IMR-90 (cell line): ENCODE data around the gene KRIT1. TPM values are rescaled to one million over a fixed set of nuclear protein-coding genes. Genes with fewer than 3 reads are reported as not detected.

Experiments used
- ATAC-seq: fragments of 200-7000 bp; cut with Tn5 transposase; 2 replicates; pipeline ENCODE4 v1.9.1; 2020; ENCODE audit warnings: low read depth, mild to moderate bottlenecking, moderate library complexity
- BruUV-seq: library from RNA; stranded (reverse); fragments of 400-500 nt; replicated peaks from 2 replicates; lab custom pipeline; 2021; lab: Mats Ljungman, UMichigan
- CTCF ChIA-PET: fragments of 300-600 bp; formaldehyde crosslinking; extraction: SDS; loops from one replicate; lab custom pipeline; 2021; ENCODE audit warnings: antibody characterized with exemption; lab: Yijun Ruan, JAX
- POLR2A ChIA-PET: fragments of 300-600 bp; sonication (Branson Sonifier 250); formaldehyde crosslinking; loops from one replicate; lab custom pipeline; 2022; ENCODE audit warnings: antibody characterized with exemption; ENCODE audit not compliant: unreplicated experiment; lab: Charles Lee
- DNase-seq: peaks from one replicate; pipeline ENCODE4 v3.0.0; 2013
- H2AFZ ChIP-seq: replicated peaks from 2 replicates; pipeline ENCODE3; 2013; ENCODE audit warnings: low read length, mild to moderate bottlenecking; ENCODE audit not compliant: poor library complexity
- H2AK5ac ChIP-seq: 2 replicates; pipeline ENCODE4 v1.6.1; 2013; ENCODE audit warnings: low read depth, low read length, inconsistent platforms
- H2AK9ac ChIP-seq: replicated peaks from 2 replicates; pipeline ENCODE3; 2013; ENCODE audit warnings: mild to moderate bottlenecking, low read depth, low read length, moderate library complexity; ENCODE audit not compliant: poor library complexity
- H2BK120ac ChIP-seq: 2 replicates; pipeline ENCODE4 v1.6.1; 2013; ENCODE audit warnings: low read depth, low read length, inconsistent platforms
- H2BK15ac ChIP-seq: 3 replicates; pipeline ENCODE4 v1.6.1; 2013; ENCODE audit warnings: low read depth, low read length, inconsistent platforms
- H2BK20ac ChIP-seq: 2 replicates; pipeline ENCODE4 v1.6.1; 2013; ENCODE audit warnings: low read depth, mild to moderate bottlenecking, inconsistent platforms, low read length, moderate library complexity
- H2BK5ac ChIP-seq: 2 replicates; pipeline ENCODE4 v1.6.1; 2013; ENCODE audit warnings: mild to moderate bottlenecking, low read depth, low read length, inconsistent platforms; ENCODE audit not compliant: poor library complexity, severe bottlenecking
- H3K14ac ChIP-seq: replicated peaks from 2 replicates; pipeline ENCODE4 v1.6.1; 2013; ENCODE audit warnings: low read depth, low read length, inconsistent platforms
- H3K18ac ChIP-seq: 2 replicates; pipeline ENCODE4 v1.6.1; 2013; ENCODE audit warnings: low read depth, low read length, control low read depth
- H3K23ac ChIP-seq: 2 replicates; pipeline ENCODE4 v1.6.1; 2013; ENCODE audit warnings: low read depth, low read length, inconsistent platforms
- H3K27ac ChIP-seq: 2 replicates; pipeline ENCODE4 v1.5.1; 2013; ENCODE audit warnings: mild to moderate bottlenecking, control low read depth, low read length; ENCODE audit not compliant: insufficient read depth
- H3K27me3 ChIP-seq: 2 replicates; pipeline ENCODE4 v1.6.1; 2013; ENCODE audit warnings: low read length; ENCODE audit not compliant: control insufficient read depth, insufficient read depth
- H3K36me3 ChIP-seq: 2 replicates; pipeline ENCODE4 v1.6.1; 2013; ENCODE audit warnings: low read length, mixed read lengths; ENCODE audit not compliant: control insufficient read depth, insufficient read depth
- H3K4ac ChIP-seq: 2 replicates; pipeline ENCODE4 v1.6.1; 2013; ENCODE audit warnings: low read depth, low read length, inconsistent platforms
- H3K4me1 ChIP-seq: 2 replicates; pipeline ENCODE4 v1.6.1; 2013; ENCODE audit warnings: low read length, mixed read lengths; ENCODE audit not compliant: control insufficient read depth, insufficient read depth
- H3K4me2 ChIP-seq: 2 replicates; pipeline ENCODE4 v1.6.1; 2013; ENCODE audit warnings: low read depth, mild to moderate bottlenecking, control low read depth, low read length, moderate library complexity
- H3K4me3 ChIP-seq: 2 replicates; pipeline ENCODE4 v1.5.1; 2013; ENCODE audit warnings: low read depth, mild to moderate bottlenecking, control low read depth, low read length, moderate library complexity; ENCODE audit not compliant: insufficient read depth
- H3K56ac ChIP-seq: 2 replicates; pipeline ENCODE4 v1.6.1; 2013; ENCODE audit warnings: low read length, inconsistent platforms; ENCODE audit not compliant: insufficient read depth; ENCODE audit errors: extremely low read depth
- H3K79me1 ChIP-seq, 2 experiments: 2 replicates each; pipeline ENCODE4 v1.6.1; 2013; ENCODE audit warnings: low read length in 2 of 2, inconsistent platforms in 1 of 2, low read depth in 1 of 2
- H3K9ac ChIP-seq: 2 replicates; pipeline ENCODE4 v1.6.1; 2013; ENCODE audit warnings: low read depth, low read length, control low read depth
- H3K9me1 ChIP-seq: 2 replicates; pipeline ENCODE4 v1.6.1; 2013; ENCODE audit warnings: low read length, inconsistent platforms; ENCODE audit not compliant: insufficient read depth
- H3K9me3 ChIP-seq: 2 replicates; pipeline ENCODE4 v1.6.1; 2013; ENCODE audit warnings: low read length; ENCODE audit not compliant: control insufficient read depth, insufficient read depth
- H4K20me1 ChIP-seq: 2 replicates; pipeline ENCODE4 v1.6.1; 2013; ENCODE audit warnings: low read length, inconsistent platforms; ENCODE audit not compliant: insufficient read depth
- H4K5ac ChIP-seq: 2 replicates; pipeline ENCODE4 v1.6.1; 2013; ENCODE audit warnings: mild to moderate bottlenecking, low read depth, low read length, control low read depth
- H4K8ac ChIP-seq, 2 experiments: 2 replicates each; pipeline ENCODE4 v1.6.1; 2013; ENCODE audit warnings: low read depth in 2 of 2, low read length in 2 of 2, control low read depth in 1 of 2, inconsistent platforms in 1 of 2
- H4K91ac ChIP-seq: 2 replicates; pipeline ENCODE4 v1.6.1; 2013; ENCODE audit warnings: low read depth, low read length, inconsistent platforms; ENCODE audit not compliant: insufficient read depth
- FOS ChIP-seq: fragments of 150-350 bp; IDR thresholded peaks from 2 replicates; pipeline ENCODE4 v1.6.1; 2016; ENCODE audit warnings: low read depth, low read length
- MAFK ChIP-seq: IDR thresholded peaks from 2 replicates; pipeline ENCODE4 v1.6.1; 2012; ENCODE audit warnings: low read depth, low read length, improper control_type of control experiment
- WGBS, 2 experiments: methylation state at CpG; one replicate each; pipeline versions ENCODE4 v1.1.5 to v1.1.7; 2013; ENCODE audit warnings: missing lambda C conversion rate in 2 of 2; ENCODE audit not compliant: insufficient read length in 1 of 2; ENCODE audit errors: extremely low coverage in 2 of 2; 5-methylcytosine and 5-hydroxymethylcytosine counted together
- dilution Hi-C: fragments of 300-500 bp; cut with HindIII; formaldehyde crosslinking; loops from one replicate; pipeline ENCODE4 v1.14.3; 2018; ENCODE audit warnings: low sequenced_read_pairs; ENCODE audit not compliant: unreplicated experiment
- in situ Hi-C: fragments of 300-500 bp; cut with MboI; formaldehyde crosslinking; loops from 3 replicates; pipeline ENCODE4 v1.14.3; 2019; ENCODE audit warnings: low sequenced_read_pairs, inconsistent platforms, mixed read lengths
- intact Hi-C: fragments of 100-400 bp; cut with micrococcal nuclease; formaldehyde crosslinking; loops from 2 replicates; pipeline ENCODE4 v1.10.0; 2022
- polyA plus RNA-seq, 3 experiments: library from polyadenylated mRNA; depleted of rRNA; stranded (reverse); fragments of >200 nt; gene quantifications; 2 replicates each; pipeline ENCODE4 v1.2.3, GENCODE V29; 2012; ENCODE audit warnings: low replicate concordance in 1 of 3
- total RNA-seq: library from RNA; depleted of rRNA; stranded (reverse); fragments of >200 nt; gene quantifications from 2 replicates; pipeline ENCODE4 v1.2.3, GENCODE V29; 2012

The KRIT1 gene
- total and polyA plus RNA-seq, 2 of the 4 experiments (the other 2 are of a cell fraction), result 22.9 to 38.2 TPM

DNA sequence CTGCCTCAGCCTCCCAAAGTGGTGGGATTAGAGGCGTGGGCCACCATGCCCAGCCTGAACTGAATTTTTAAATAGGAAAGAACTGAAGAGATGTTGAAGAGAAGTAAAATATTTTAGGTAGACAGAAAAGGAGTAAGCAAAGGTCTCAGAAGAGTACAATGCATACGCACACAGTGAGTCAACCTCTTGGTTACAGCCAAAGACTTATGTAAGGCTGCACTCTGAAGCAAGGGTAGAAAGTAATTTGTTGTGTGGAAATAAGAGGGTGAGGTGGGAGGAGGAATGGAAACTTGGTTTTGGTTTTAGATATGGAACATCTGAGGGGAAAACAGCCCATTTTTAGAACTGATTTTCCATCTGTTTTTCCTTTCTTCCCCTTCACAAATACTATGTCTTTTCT lies 17.6 kb downstream of the KRIT1 start:
- Histone ChIP-seq H3K14ac (no peak overlapping the region), H3K9ac (no peak overlapping the region), H3K36me3 (peaks cover 16% of the 10 kb centered on the region), H2BK120ac (no peak overlapping the region), H2BK5ac (no peak overlapping the region), H3K4me1 (no peaks in the 10 kb centered on the region), H2AFZ (no peak overlapping the region), H2BK15ac (no peak overlapping the region), H3K9me3 (no peaks in the 10 kb centered on the region), H3K23ac (no peak overlapping the region), H4K5ac (no peak overlapping the region), H3K18ac (no peak overlapping the region), H3K56ac (no peak overlapping the region), H3K27me3 (no peaks in the 10 kb centered on the region), H2AK9ac (no peak overlapping the region), H3K4me2 (no peak overlapping the region), H4K8ac (no peak overlapping the region), H3K79me1 (peaks cover 0 to 2% of the 10 kb centered on the region in 2 experiments; a peak in 1 of 4 replicates), H4K91ac (no peak overlapping the region), H2BK20ac (no peak overlapping the region), H4K20me1 (no peaks in the 10 kb centered on the region), H3K4me3 (no peak overlapping the region), H3K4ac (no peak overlapping the region), H3K27ac (no peak overlapping the region), H2AK5ac (no peak overlapping the region), H3K9me1 (no peaks in the 10 kb centered on the region)
- 100% methylated on average over 1 of the region's 2 CpGs; no CpG with 5 or more reads in 1 of the 2 experiments for WGBS, 2 experiments
- DNase-seq (peak; percentile 15), ATAC-seq (no peak)
- ChIA-PET POLR2A (no interaction called here), CTCF (no interaction called here)
- dilution Hi-C loops (no loop called here), intact Hi-C loops (loop anchor here (5.0 kb wide), 1 partner anchor 219 kb away; the partner anchor contains the start of gene GATAD1), in situ Hi-C loops (no loop called here)
- TF ChIP-seq MAFK (no peak), FOS (no peak)
- no TSS peak for BruUV-seq
